Activated CD8-positive, alpha-beta memory T cell treated with anti-CD3 and anti-CD28 coated beads, Interleukin-2, amount 50 U/mL, for 1 hour (primary cell): ENCODE measurements around the gene RCAN2.

Experiments
- DNase-seq: peaks from one replicate; pipeline ENCODE4 v3.0.0-alpha.2; 2020; ENCODE audit errors: extremely low read depth

RCAN2 gene

GRCh38 chr6:46215777-46216176 lies 275.5 kb downstream of the RCAN2 start:
- no peak for DNase-seq

- no peak for DNase-seq
These were observed 276.0 kb downstream of the RCAN2 start for GRCh38 chr6:46215213-46215612.

GRCh38 chr6:46211917-46212316 lies 279.3 kb downstream of the RCAN2 start:
- DNase-seq: no peak

- DNase-seq: no peak
These were observed 281.0 kb downstream of the RCAN2 start for GRCh38 chr6:46210294-46210693.

GRCh38 chr6:46208303-46208702 lies 282.9 kb downstream of the RCAN2 start:
- DNase-seq: no peak

GRCh38 chr6:46207174-46207573 lies 284.1 kb downstream of the RCAN2 start:
- DNase-seq: no peak

- DNase-seq: no peak
These were observed 286.2 kb downstream of the RCAN2 start for GRCh38 chr6:46204880-46205650.

- no peak for DNase-seq
These were observed 287.7 kb downstream of the RCAN2 start for GRCh38 chr6:46203391-46204177.

GRCh38 chr6:46201702-46202101 lies 289.5 kb downstream of the RCAN2 start:
- DNase-seq: no peak

GRCh38 chr6:46199387-46199786 lies 291.9 kb downstream of the RCAN2 start:
- no peak for DNase-seq

- no peak for DNase-seq
These were observed 299.3 kb downstream of the RCAN2 start for GRCh38 chr6:46191961-46192360.

GRCh38 chr6:46190889-46191288 lies 300.4 kb downstream of the RCAN2 start:
- no peak for DNase-seq

GRCh38 chr6:46189726-46190125 lies 301.5 kb downstream of the RCAN2 start:
- no peak for DNase-seq

- no peak for DNase-seq
These were observed 304.7 kb downstream of the RCAN2 start for GRCh38 chr6:46186583-46186982.

GRCh38 chr6:46184114-46184513 lies 307.1 kb downstream of the RCAN2 start:
- no peak for DNase-seq

GRCh38 chr6:46175976-46176375 lies 315.3 kb downstream of the RCAN2 start:
- DNase-seq: no peak

- DNase-seq: no peak
These were observed 315.8 kb downstream of the RCAN2 start for GRCh38 chr6:46175446-46175845.

- no peak for DNase-seq
These were observed 316.3 kb downstream of the RCAN2 start for GRCh38 chr6:46174904-46175303.

GRCh38 chr6:46172176-46172575 lies 319.1 kb downstream of the RCAN2 start:
- DNase-seq: no peak
